SH-SY5Y (cell line): ENCODE data around the gene CFB.

ENCODE experiments used
- GATA2 ChIP-seq: IDR thresholded peaks from 2 replicates; pipeline ENCODE4 v1.6.1; 2011; ENCODE audit warnings: mild to moderate bottlenecking, low read depth, low read length
- GATA3 ChIP-seq: IDR thresholded peaks from 2 replicates; pipeline ENCODE4 v1.6.1; 2011; ENCODE audit warnings: low read depth, mild to moderate bottlenecking, low read length, moderate library complexity

Gene CFB

GRCh38 chr6:31945507-31946369, at the start of gene CFB:
Gene CFB (plus strand): TSS chr6:31946095. CDS start chr6:31946222, 127 bp downstream.
- TF ChIP-seq GATA2 (no peak), GATA3 (no peak)

DNA sequence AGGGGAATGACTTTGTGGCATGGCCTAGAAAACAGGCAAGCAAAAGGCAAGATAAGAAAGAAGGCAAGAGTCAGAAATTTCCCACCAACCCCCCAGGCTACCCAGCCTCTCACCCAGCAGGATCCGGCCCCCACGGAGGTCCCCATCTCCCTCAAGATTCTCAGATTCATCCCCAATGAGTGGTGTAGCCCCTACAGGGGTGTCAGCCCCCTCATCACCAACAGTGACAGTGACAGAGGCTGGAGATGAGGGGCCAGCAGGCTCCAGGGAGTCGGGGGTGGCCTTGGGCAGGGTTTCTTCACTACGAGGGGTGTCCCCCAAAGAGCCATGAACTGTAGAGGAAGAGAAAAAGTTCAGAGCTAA, 49.4 kb upstream of the CFB start:
- no peak for TF ChIP-seq GATA2

- TF ChIP-seq GATA2 (no peak), GATA3 (no peak)
These were observed 48.9 kb upstream of the CFB start for GRCh38 chr6:31896856-31897611.

- no peak for TF ChIP-seq GATA2
- no peak for TF ChIP-seq GATA3
These were observed 48.1 kb upstream of the CFB start, which contains the start of gene EHMT2 for GRCh38 chr6:31897612-31898382. Gene EHMT2 (minus strand): TSS chr6:31897698. CDS start chr6:31897677, 21 bp downstream.

GRCh38 chr6:31898383-31899011, 47.4 kb upstream of the CFB start:
- TF ChIP-seq GATA2 (no peak), GATA3 (no peak)

GRCh38 chr6:31899215-31899614, 46.7 kb upstream of the CFB start:
- TF ChIP-seq GATA3 (no peak), GATA2 (no peak)

DNA sequence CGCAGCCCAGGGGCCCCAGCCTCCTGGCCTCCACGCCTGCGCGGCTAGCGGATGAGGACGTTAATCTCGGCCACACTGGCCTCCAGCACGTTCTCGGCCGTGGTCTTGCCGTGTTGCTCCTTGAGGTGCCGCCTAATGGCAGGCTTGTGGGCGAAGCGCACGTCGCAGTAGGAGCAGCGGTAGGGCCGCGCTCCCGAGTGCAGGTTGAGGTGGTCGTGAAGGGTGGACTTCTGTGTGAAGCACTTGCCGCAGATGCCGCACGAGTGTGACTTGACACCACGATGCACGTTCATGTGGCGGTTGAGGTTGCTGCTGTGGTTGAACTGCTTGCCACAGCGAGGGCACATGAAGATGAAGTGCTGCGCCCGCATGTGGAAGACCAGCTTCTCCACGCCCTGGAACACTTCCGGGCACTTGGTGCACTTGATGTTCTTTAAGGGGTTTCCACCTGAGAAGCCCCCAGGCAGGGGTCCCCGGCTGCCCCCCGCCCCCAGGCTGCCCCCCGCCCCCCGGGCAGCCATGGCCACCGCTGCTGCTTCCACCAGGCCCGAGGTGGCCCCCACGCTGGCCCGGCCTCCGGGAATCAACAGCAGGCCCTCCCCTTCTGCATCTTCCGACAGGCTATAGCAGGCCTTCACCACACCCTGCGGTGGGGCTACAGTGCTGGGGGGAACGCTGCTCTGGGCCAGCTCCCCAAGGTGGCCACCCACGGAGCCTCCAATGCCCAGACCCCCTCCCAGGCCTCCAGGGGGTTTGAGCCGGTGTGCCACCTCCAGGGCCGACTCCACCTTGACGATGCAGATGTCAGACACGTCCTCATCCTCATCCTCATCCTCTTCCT, 45.8 kb upstream of the CFB start:
- TF ChIP-seq GATA3: no peak
- no peak for TF ChIP-seq GATA2

DNA sequence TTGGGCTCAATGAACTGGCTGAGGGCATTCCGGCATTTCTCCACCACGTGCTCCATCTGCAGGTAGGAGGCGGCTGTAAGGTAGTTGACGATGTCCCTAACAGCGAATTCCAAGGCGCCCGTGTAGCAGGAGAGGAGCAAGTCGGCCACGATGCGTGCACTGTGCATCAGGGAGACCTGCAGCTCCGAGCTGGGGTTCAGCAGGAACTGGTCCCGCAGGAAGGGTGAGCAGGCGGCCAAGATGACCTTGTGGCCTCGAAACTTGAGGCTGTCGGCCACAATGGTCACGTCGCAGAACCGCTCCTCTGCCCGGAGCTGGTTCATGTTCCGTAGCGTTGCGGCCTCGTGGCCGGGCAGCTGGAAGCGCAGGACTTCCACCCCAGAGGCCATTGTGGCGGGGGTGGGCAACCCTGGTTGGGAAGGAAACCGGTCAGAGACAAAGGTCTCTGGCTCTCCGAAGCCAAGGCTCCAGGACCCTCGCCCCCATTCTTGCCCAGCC, 44.9 kb upstream of the CFB start:
- no peak for TF ChIP-seq GATA3
- TF ChIP-seq GATA2: no peak

DNA sequence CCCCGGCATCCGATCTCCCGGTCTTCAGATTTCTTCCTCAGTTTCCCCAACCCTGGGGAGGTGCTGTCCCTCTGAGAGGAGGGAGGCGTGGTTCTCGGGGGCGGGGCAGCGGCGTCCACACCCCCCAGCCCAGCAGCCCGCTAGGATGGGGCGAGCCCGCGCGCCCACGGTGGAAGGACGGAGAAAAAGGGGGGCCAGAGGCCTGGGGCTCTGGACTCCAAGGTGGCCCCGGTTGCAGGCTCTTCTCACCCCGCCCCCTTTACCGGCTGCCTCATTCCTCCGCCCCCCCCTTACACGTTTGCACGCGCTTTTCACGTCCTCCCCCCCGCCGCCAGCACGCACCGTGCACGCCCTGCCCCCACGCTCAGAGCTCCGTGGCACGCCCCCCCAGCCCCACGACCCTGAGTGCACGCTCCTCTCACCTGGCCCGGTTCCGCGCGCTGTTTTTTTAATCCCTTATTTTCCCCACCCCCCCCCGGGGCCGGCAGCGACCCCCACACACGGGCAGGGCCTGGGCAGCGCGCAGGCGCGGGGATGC, 44.4 kb upstream of the CFB start:
- no peak for TF ChIP-seq GATA2
- no peak for TF ChIP-seq GATA3

DNA sequence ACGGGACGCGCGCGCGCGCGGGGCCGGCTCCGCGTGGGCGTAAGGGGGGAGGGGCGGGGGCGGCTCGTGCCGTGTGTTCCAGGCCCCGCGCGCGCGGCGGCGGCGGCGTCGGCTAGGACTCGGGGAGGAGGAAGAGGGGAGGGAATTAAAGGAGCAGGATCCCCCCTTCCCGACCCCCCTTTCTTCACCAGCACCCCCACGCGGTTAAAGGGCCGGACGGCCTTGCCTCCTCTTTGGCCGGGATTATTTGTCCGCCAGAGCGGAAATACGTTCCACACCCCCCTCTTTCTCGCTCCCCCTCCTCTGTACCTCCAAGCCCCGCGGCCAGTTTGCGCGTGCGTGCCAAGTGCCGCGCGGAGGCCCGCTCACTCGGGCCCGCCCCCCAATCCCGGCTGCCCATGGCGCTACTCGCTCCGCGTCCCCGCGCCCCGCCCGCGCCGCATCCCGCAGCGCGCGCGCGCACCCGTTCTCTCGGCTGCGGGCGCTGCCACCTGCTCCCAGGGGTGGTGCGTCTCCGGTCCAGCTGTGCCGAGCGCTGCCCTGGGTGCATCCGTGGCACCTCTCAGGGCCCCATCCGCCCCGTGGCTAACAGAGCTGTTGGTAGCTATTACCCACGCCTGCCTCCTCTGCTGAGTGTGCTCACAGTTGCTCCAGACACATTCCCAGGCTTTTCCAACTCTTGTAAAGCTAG, 43.8 kb upstream of the CFB start, which contains the start of gene ZBTB12:
Gene ZBTB12, minus strand, starts transcription at position 134 of the 691 bp plus-strand sequence. CDS start 781 bp downstream, outside the sequence.
- TF ChIP-seq GATA3 (no peak), GATA2 (peak; percentile 16; the same call in 1 of the 2 replicates)

DNA sequence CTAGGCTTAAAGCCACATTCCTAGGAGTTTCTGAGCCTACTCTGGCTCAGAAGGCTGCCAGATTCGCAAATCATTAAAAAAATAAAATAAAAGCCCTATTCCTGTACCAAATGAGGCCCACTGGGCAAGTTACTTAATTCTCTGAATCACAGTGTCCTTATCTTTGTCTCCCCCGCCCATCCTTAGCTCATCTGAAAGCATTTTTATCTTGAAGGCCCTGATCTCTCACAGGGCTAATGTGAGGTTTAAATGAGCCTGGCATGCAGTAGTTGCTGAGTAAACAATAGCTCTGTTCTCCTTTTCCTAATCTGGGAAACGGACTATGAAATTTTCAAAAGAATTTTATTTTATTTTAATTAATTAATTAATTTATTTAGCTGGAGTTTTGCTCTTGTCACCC, 41.9 kb upstream of the CFB start:
- TF ChIP-seq GATA3: no peak
- no peak for TF ChIP-seq GATA2

- TF ChIP-seq GATA2 (no peak), GATA3 (no peak)
These were observed 40.9 kb upstream of the CFB start for GRCh38 chr6:31905041-31905440.

DNA sequence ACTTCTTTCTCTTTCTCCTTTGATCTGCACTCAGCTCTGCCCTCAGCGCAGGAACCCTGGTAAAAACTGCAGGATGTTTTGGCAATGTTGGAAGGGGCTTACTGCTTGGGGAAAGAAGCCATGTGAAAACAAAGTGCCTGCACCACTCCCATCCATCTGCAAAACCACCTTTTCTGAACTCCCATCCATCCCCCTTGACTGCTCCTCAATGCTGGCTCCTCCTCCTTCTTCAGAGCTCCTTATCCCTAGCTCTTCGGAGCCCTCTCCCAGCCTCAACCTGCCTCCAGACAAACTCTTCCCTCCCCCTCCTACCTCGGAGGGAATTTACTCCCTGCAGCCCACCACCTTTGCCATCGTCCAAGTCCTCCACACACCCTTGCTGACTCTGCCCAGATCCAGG, 39.8 kb upstream of the CFB start:
- TF ChIP-seq GATA2: no peak
- no peak for TF ChIP-seq GATA3
